Karpas-422 (cell line): ENCODE results near the gene DIS3L. TPM values are rescaled to one million over a fixed set of nuclear protein-coding genes. Genes with fewer than 3 reads are reported as not detected.
"Not testable (repeated sequence)": the region's sequence is repeated elsewhere in the genome, so short reads cannot be mapped to it uniquely, and the experiment has no call there.

ENCODE experiments used
- DNase-seq: peaks from one replicate; pipeline ENCODE4 v3.0.0-alpha.2; 2015
- H2AFZ ChIP-seq: fragments of 200-600 bp; sonication (generic); 2 replicates; pipeline ENCODE4 v1.6.1; 2014; ENCODE audit warnings: antibody characterized with exemption, low read length, mixed read lengths
- H3K27ac ChIP-seq: fragments of 200-600 bp; sonication (generic); 2 replicates; pipeline ENCODE4 v1.5.1; 2014; ENCODE audit warnings: mild to moderate bottlenecking, low read length, moderate library complexity
- H3K27me3 ChIP-seq: fragments of 200-600 bp; sonication (generic); 2 replicates; pipeline ENCODE4 v1.6.1; 2014; ENCODE audit warnings: low read length, mixed read lengths
- H3K36me3 ChIP-seq: fragments of 200-600 bp; sonication (generic); 2 replicates; pipeline ENCODE4 v1.6.1; 2014; ENCODE audit warnings: low read length, mixed read lengths; ENCODE audit not compliant: insufficient read depth
- H3K4me1 ChIP-seq: fragments of 200-600 bp; sonication (generic); 2 replicates; pipeline ENCODE4 v1.6.1; 2014; ENCODE audit warnings: mild to moderate bottlenecking, low read length, mixed read lengths
- H3K4me2 ChIP-seq: fragments of 200-600 bp; sonication (generic); 2 replicates; pipeline ENCODE4 v1.6.1; 2014; ENCODE audit warnings: low read length, low read depth, mild to moderate bottlenecking; ENCODE audit not compliant: poor library complexity, severe bottlenecking
- H3K4me3 ChIP-seq: fragments of 200-600 bp; sonication (generic); 2 replicates; pipeline ENCODE4 v1.5.1; 2014; ENCODE audit warnings: mild to moderate bottlenecking, antibody characterized with exemption, low read length, mixed read lengths
- H3K79me2 ChIP-seq: fragments of 200-600 bp; sonication (generic); 2 replicates; pipeline ENCODE4 v1.6.1; 2014; ENCODE audit warnings: mild to moderate bottlenecking, low read length, mixed read lengths
- H3K9ac ChIP-seq: fragments of 200-600 bp; sonication (generic); 2 replicates; pipeline ENCODE4 v1.6.0; 2014; ENCODE audit warnings: low read length
- H3K9me2 ChIP-seq: fragments of 200-600 bp; sonication (generic), shearing (Covaris generic); replicated peaks from 2 replicates; pipeline ENCODE4 v1.6.0; 2014; ENCODE audit warnings: mild to moderate bottlenecking, low read length, moderate library complexity; ENCODE audit not compliant: insufficient read depth
- H3K9me3 ChIP-seq: fragments of 300-700, 200-600 bp; sonication (generic); 2 replicates; pipeline ENCODE4 v1.6.1; 2014; ENCODE audit warnings: low read length, mixed read lengths
- H4K20me1 ChIP-seq: fragments of 200-600 bp; sonication (generic); 2 replicates; pipeline ENCODE4 v1.6.1; 2014; ENCODE audit warnings: mild to moderate bottlenecking, antibody characterized with exemption, low read length, low read depth; ENCODE audit not compliant: insufficient read depth
- total RNA-seq: library from RNA; depleted of rRNA; stranded (reverse); fragments of >200 nt; shearing (Covaris generic); gene quantifications from 2 replicates; pipeline ENCODE4 v1.2.3, GENCODE V29; 2014; ENCODE audit warnings: low replicate concordance

Gene DIS3L
- total RNA-seq, 1 experiment from 2014 or later, result 40.2 TPM

DNA sequence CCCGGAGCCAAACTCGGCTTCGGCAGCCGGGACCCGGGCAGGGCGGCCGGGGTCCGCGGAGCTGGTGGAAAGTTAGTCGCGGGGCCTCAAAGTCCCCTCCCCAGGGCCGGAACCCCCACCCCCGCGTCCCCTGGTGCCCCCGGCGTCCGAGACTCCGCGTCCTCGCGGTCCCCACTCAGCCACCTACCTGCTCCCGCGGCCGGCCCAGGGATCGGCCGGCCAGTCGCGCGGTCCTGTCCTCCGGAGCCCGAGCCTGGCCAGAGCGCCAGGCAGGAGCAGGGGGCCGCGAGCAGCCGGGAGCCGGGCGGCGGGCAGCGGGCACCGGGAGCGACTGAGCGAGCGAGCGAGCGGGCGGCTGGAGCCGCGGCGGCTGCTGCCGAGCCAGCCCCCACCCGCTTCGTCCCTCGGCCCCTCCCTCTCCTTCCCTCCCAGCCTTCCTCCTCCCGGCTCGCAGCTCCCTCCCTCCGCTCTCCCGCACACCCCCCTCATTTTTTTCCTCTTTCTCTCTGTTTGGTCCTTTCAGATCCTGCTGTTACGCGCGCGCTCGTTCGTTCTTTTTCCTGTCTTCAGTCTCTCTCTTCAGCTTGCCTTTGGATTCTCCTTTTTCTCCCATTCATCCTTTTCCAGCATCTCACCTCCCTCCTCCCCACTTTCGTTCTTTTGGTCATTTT lies 39.8 kb upstream of the DIS3L start, which contains the start of gene MEGF11:
MEGF11 (minus strand) TSS at position 333 of the 671 bp plus-strand sequence. CDS start 125,347 bp downstream, outside the sequence.
- Histone ChIP-seq H3K9ac (no peak within 1 kb of the TSS), H3K4me3 (no peak within 1 kb of the TSS), H2AFZ (no peak within 1 kb of the TSS), H3K27me3 (no peaks in the 10 kb centered on the region; the same call in 1 of the 2 replicates), H3K36me3 (no peaks in the 10 kb centered on the region), H3K27ac (no peak within 1 kb of the TSS), H3K4me2 (no peak within 1 kb of the TSS), H3K4me1 (no peaks in the 10 kb centered on the region), H4K20me1 (no peaks in the 10 kb centered on the region), H3K9me3 (no peaks in the 10 kb centered on the region), H3K9me2 (no peaks in the 10 kb centered on the region), H3K79me2 (no peaks in the 10 kb centered on the region)
- DNase-seq, result no peak

DNA sequence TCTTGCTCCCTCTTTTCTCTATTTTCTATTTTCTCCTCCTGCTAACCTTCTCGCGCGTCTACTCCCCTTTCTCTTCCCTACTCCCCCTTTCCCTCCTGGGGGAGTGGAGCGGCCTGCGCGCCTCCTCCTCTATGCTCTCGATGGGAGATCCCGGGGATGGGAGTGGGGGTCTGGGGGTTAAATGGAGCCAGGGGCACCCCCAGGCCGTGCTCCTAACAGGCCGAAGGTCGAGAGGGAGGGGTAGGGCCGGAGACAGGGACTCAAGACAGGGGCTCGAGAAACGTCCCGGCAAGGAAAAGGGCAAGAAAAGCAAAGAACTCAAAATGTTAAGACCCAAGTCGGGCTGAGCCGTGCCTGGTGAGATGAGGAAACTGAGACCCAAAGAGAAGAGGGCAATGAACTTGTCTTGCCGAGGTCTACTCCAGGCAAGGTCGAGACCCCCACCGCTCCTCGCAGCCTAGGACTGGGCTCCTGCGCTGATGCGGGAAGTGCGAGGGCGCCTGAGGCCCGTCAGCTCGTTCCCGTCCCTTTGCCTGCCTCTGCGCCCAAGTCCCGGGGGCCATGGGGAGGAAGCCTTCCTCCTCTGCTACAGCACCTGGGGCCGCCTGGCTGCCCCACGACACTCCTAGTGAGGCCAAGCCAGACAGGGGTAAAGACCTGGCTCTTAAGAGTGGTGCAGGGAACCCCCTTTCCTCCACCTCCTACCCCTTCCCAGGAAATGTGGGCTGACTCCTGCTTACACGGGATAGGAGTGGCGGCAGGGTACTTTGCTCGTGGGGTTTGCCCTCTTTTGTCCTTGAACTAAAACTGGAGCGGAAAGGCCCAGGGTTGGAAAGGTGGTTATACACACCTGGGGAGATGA lies 39.0 kb upstream of the DIS3L start:
- no peaks in the 10 kb centered on the region; the same call in 1 of the 2 replicates for H3K27me3 ChIP-seq
- H3K36me3 ChIP-seq, result no peaks in the 10 kb centered on the region
- no peak overlapping the region for H2AFZ ChIP-seq
- no peaks in the 10 kb centered on the region for H4K20me1 ChIP-seq
- no peak for DNase-seq
- no peaks in the 10 kb centered on the region for H3K79me2 ChIP-seq
- no peak overlapping the region for H3K4me2 ChIP-seq
- H3K4me3 ChIP-seq, result no peak overlapping the region
- no peaks in the 10 kb centered on the region for H3K9me2 ChIP-seq
- H3K9ac ChIP-seq, result no peak overlapping the region
- H3K27ac ChIP-seq, result no peak overlapping the region
- no peaks in the 10 kb centered on the region for H3K4me1 ChIP-seq
- no peaks in the 10 kb centered on the region for H3K9me3 ChIP-seq

DNA sequence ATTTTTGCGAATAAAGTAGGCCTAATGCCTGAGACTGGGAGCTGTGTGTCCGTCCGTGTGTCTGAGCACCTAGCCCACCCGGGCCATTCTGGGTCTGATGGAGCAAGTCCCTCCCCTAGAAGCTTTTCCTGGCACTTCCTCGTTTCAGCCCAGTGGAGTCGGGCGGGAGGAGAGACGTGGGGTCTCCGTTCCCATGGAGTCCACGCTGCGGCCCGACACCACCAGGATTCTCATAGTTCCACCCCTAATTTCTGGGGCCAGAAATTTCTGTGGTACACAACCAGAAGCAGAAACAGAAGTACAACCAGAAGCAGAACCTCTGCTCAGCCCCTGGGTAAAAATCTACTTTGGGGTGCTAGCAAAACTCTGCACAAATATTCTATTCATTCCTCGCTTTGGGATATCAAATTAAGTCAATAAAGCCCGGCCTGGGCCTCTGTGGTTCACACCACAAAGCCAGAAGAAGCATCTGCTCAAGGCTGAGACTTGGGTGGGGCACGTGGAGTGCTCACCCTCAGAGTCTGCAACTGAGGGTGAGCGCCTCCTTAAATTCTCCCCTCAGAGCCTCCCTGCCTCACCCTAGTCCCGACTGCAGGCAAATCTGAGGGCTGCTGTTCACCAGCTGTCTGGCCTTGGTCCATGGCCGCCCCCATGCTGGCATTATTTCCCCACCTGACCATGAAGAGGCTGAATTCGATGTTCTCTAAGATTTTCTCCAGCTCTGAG lies 38.3 kb upstream of the DIS3L start:
- H2AFZ ChIP-seq, result no peak overlapping the region
- no peak for DNase-seq
- H3K27me3 ChIP-seq, result no peaks in the 10 kb centered on the region; the same call in 1 of the 2 replicates

DNA sequence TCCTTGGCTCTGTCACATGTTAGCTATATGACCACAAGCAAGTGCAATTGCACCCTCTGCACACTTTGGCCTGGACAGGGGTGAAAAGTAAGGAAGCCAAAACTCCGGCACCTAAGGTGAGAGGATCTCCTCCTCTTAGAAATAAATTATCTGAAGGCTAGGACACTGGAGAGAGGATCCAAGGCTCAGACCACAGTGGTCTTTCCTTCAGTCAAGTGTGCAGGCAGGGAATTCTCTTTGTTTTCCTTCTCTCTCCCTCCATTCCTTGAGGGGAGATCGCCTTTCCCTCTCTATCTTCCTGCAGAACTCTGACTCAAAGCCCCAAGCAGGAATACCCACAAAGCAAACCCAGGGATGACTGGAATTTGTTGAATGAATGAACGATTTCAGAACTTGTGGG lies 36.7 kb upstream of the DIS3L start:
- Histone ChIP-seq H3K27ac (no peak overlapping the region), H3K4me1 (no peaks in the 10 kb centered on the region), H4K20me1 (no peaks in the 10 kb centered on the region), H3K36me3 (no peaks in the 10 kb centered on the region), H2AFZ (no peak overlapping the region), H3K4me3 (no peak overlapping the region), H3K9me3 (no peaks in the 10 kb centered on the region), H3K9me2 (no peaks in the 10 kb centered on the region), H3K79me2 (no peaks in the 10 kb centered on the region), H3K4me2 (no peak overlapping the region), H3K27me3 (no peaks in the 10 kb centered on the region; the same call in 1 of the 2 replicates), H3K9ac (no peak overlapping the region)
- no peak for DNase-seq

More for the DNA sequence above, 38.3 kb upstream of the DIS3L start:
- Histone ChIP-seq H3K9me2 (no peaks in the 10 kb centered on the region), H3K9ac (no peak overlapping the region), H3K4me1 (no peaks in the 10 kb centered on the region), H4K20me1 (no peaks in the 10 kb centered on the region), H3K4me2 (no peak overlapping the region), H3K9me3 (no peaks in the 10 kb centered on the region), H3K36me3 (no peaks in the 10 kb centered on the region), H3K27ac (no peak overlapping the region), H3K79me2 (no peaks in the 10 kb centered on the region), H3K4me3 (no peak overlapping the region)

DNA sequence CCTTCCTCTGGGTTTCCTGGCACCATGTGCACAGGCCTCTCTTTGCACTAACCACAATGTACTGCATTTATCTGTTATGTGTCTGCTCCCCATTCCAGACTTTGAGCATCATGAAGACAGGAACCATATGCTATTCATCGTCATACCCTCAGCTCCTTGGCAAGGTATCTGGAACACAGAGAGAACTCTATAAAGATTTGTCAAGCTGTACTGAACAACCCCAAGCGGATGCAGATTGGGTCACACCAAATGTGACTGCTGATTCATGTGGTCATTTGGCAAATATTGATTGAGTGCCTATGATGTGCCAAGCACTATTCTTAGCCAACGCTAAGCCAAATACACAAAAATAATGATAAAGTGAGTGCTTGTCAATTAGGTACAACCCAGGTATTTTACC lies 32.3 kb upstream of the DIS3L start:
- H3K27ac ChIP-seq, result no peak overlapping the region
- H3K27me3 ChIP-seq, result no peaks in the 10 kb centered on the region; the same call in 1 of the 2 replicates
- no peak overlapping the region for H2AFZ ChIP-seq
- no peak for DNase-seq
- H3K4me1 ChIP-seq, result no peaks in the 10 kb centered on the region
- H4K20me1 ChIP-seq, result no peaks in the 10 kb centered on the region
- no peaks in the 10 kb centered on the region for H3K9me3 ChIP-seq
- H3K4me3 ChIP-seq, result no peak overlapping the region
- H3K4me2 ChIP-seq, result no peak overlapping the region
- no peaks in the 10 kb centered on the region for H3K79me2 ChIP-seq
- no peaks in the 10 kb centered on the region for H3K9me2 ChIP-seq
- no peak overlapping the region for H3K9ac ChIP-seq
- no peaks in the 10 kb centered on the region for H3K36me3 ChIP-seq

DNA sequence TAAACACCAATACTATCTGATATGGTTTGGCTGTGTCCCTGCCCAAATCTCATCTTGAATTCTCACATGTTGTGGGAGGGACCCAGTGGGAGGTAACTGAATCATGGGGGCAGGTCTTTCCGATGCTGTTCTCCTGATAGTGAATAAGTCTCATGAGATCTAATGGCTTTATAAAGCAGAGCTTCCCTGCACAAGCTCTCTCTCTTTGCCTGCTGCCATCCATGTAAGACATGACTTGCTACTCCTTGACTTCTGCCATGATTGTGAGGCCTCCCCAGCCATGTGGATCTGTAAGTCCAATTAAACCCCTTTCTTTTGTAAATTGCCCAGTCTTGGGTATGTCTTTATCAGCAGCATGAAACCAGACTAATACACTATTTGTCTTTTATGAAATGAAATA lies 30.5 kb upstream of the DIS3L start:
- H3K27ac ChIP-seq, H3K4me2 ChIP-seq, H3K9ac ChIP-seq, H3K9me3 ChIP-seq, H4K20me1 ChIP-seq, H3K27me3 ChIP-seq, H3K4me1 ChIP-seq, H2AFZ ChIP-seq, DNase-seq, H3K4me3 ChIP-seq, H3K79me2 ChIP-seq, H3K36me3 ChIP-seq, H3K9me2 ChIP-seq: not testable (repeated sequence)

DNA sequence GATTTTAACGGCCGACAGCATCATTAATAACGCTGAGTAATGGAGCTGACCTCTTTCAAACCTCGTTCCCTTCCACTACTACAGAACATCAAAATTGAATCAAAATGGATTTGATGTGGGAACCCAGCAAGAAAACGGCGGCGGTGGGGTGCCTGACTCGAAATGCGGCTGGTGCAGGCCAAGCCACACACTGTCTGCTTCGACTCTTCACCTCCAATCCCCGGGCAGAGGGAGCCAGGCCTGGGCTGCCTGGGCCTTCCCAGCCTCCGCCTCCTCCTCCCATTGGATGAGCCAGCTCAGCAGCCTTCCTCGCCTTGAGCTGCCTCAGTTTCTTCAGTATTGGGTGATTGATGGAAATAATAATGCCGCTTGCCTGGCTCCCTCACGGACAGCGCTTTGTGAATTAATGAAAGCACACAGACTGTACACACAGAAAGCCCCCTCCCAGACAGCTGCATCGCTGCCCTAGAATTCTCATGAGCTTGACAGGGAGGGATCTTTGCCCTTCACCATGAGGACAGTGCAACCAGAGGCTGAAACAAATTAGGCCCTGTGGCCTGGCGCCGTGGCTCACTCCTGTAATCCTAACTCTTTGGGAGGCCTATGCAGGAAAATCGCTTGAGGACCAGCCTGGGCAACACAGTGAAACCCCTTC lies 28.4 kb upstream of the DIS3L start:
- Histone ChIP-seq H2AFZ (no peak overlapping the region), H3K79me2 (no peaks in the 10 kb centered on the region), H3K9me2 (no peaks in the 10 kb centered on the region), H4K20me1 (no peaks in the 10 kb centered on the region), H3K4me1 (peaks cover 5% of the 10 kb centered on the region; the same call in 1 of the 2 replicates), H3K9me3 (no peaks in the 10 kb centered on the region), H3K4me2 (no peak overlapping the region), H3K36me3 (no peaks in the 10 kb centered on the region), H3K27ac (no peak overlapping the region), H3K4me3 (no peak overlapping the region), H3K9ac (no peak overlapping the region), H3K27me3 (no peaks in the 10 kb centered on the region)
- no peak for DNase-seq
